ENCODE data around the gene C10orf71.

The C10orf71 gene

GRCh38 chr10:49283491-49283890 lies 15.5 kb upstream of the C10orf71 start:
- Histone ChIP-seq H3K27me3 (ENCODE audit: control insufficient read depth, insufficient read depth, low read length) (no peaks in the 10 kb centered on the region), H3K27ac (ENCODE audit: low read depth, low read length) (no peak overlapping the region), H3K9ac (ENCODE audit: low read length) (no peak overlapping the region), H3K36me3 (ENCODE audit: control insufficient read depth, insufficient read depth, low read length) (no peaks in the 10 kb centered on the region), H3K4me1 (ENCODE audit: control insufficient read depth, insufficient read depth, low read length) (no peaks in the 10 kb centered on the region), H3K9me3 (ENCODE audit: control insufficient read depth, insufficient read depth, low read depth, low read length) (no peaks in the 10 kb centered on the region), H3K4me3 (ENCODE audit: low read depth, low read length) (no peak overlapping the region)

- no peak overlapping the region for H3K9ac ChIP-seq (ENCODE audit: low read length)
- no peak overlapping the region for H3K4me3 ChIP-seq (ENCODE audit: low read depth, low read length)
- H3K9me3 ChIP-seq (ENCODE audit: control insufficient read depth, insufficient read depth, low read depth, low read length): no peaks in the 10 kb centered on the region
- H3K27me3 ChIP-seq (ENCODE audit: control insufficient read depth, insufficient read depth, low read length): no peaks in the 10 kb centered on the region
- no peaks in the 10 kb centered on the region for H3K36me3 ChIP-seq (ENCODE audit: control insufficient read depth, insufficient read depth, low read length)
- no peak overlapping the region for H3K27ac ChIP-seq (ENCODE audit: low read depth, low read length)
- H3K4me1 ChIP-seq (ENCODE audit: control insufficient read depth, insufficient read depth, low read length): no peaks in the 10 kb centered on the region
Observed at GRCh38 chr10:49284356-49284755, 14.6 kb upstream of the C10orf71 start.

GRCh38 chr10:49285232-49285631 lies 13.7 kb upstream of the C10orf71 start:
- Histone ChIP-seq H3K9me3 (ENCODE audit: control insufficient read depth, insufficient read depth, low read depth, low read length) (no peaks in the 10 kb centered on the region), H3K4me3 (ENCODE audit: low read depth, low read length) (no peak overlapping the region), H3K4me1 (ENCODE audit: control insufficient read depth, insufficient read depth, low read length) (no peaks in the 10 kb centered on the region), H3K9ac (ENCODE audit: low read length) (no peak overlapping the region), H3K27me3 (ENCODE audit: control insufficient read depth, insufficient read depth, low read length) (no peaks in the 10 kb centered on the region), H3K27ac (ENCODE audit: low read depth, low read length) (no peak overlapping the region), H3K36me3 (ENCODE audit: control insufficient read depth, insufficient read depth, low read length) (no peaks in the 10 kb centered on the region)

GRCh38 chr10:49286686-49287085 lies 12.3 kb upstream of the C10orf71 start:
- no peak overlapping the region for H3K27ac ChIP-seq (ENCODE audit: low read depth, low read length)
- H3K9me3 ChIP-seq (ENCODE audit: control insufficient read depth, insufficient read depth, low read depth, low read length): no peaks in the 10 kb centered on the region
- H3K9ac ChIP-seq (ENCODE audit: low read length): no peak overlapping the region
- H3K36me3 ChIP-seq (ENCODE audit: control insufficient read depth, insufficient read depth, low read length): no peaks in the 10 kb centered on the region
- no peak overlapping the region for H3K4me3 ChIP-seq (ENCODE audit: low read depth, low read length)
- no peaks in the 10 kb centered on the region for H3K27me3 ChIP-seq (ENCODE audit: control insufficient read depth, insufficient read depth, low read length)
- H3K4me1 ChIP-seq (ENCODE audit: control insufficient read depth, insufficient read depth, low read length): no peaks in the 10 kb centered on the region

- H3K27ac ChIP-seq (ENCODE audit: low read depth, low read length): no peak overlapping the region
- H3K27me3 ChIP-seq (ENCODE audit: control insufficient read depth, insufficient read depth, low read length): 0 out of 2 replicates have a peak, but pooled peaks cover 3% of the 10 kb centered on the region
- H3K9ac ChIP-seq (ENCODE audit: low read length): no peak overlapping the region
- no peaks in the 10 kb centered on the region for H3K36me3 ChIP-seq (ENCODE audit: control insufficient read depth, insufficient read depth, low read length)
- no peaks in the 10 kb centered on the region for H3K9me3 ChIP-seq (ENCODE audit: control insufficient read depth, insufficient read depth, low read depth, low read length)
- no peak overlapping the region for H3K4me3 ChIP-seq (ENCODE audit: low read depth, low read length)
- no peaks in the 10 kb centered on the region for H3K4me1 ChIP-seq (ENCODE audit: control insufficient read depth, insufficient read depth, low read length)
Observed at GRCh38 chr10:49287689-49288340, 11.2 kb upstream of the C10orf71 start.

- Histone ChIP-seq H3K9me3 (ENCODE audit: control insufficient read depth, insufficient read depth, low read depth, low read length) (no peaks in the 10 kb centered on the region), H3K27me3 (ENCODE audit: control insufficient read depth, insufficient read depth, low read length) (0 out of 2 replicates have a peak, but pooled peaks cover 3% of the 10 kb centered on the region), H3K9ac (ENCODE audit: low read length) (no peak overlapping the region)
Observed at GRCh38 chr10:49288341-49289065, 10.5 kb upstream of the C10orf71 start.

GRCh38 chr10:49289480-49289879 lies 9.5 kb upstream of the C10orf71 start:
- no peak overlapping the region for H3K27ac ChIP-seq (ENCODE audit: low read depth, low read length)
- H3K27me3 ChIP-seq (ENCODE audit: control insufficient read depth, insufficient read depth, low read length): 0 out of 2 replicates have a peak, but pooled peaks cover 3% of the 10 kb centered on the region
- H3K36me3 ChIP-seq (ENCODE audit: control insufficient read depth, insufficient read depth, low read length): no peaks in the 10 kb centered on the region
- no peaks in the 10 kb centered on the region for H3K9me3 ChIP-seq (ENCODE audit: control insufficient read depth, insufficient read depth, low read depth, low read length)
- no peak overlapping the region for H3K4me3 ChIP-seq (ENCODE audit: low read depth, low read length)
- H3K9ac ChIP-seq (ENCODE audit: low read length): no peak overlapping the region
- no peaks in the 10 kb centered on the region for H3K4me1 ChIP-seq (ENCODE audit: control insufficient read depth, insufficient read depth, low read length)

More at GRCh38 chr10:49288341-49289065, 10.5 kb upstream of the C10orf71 start:
- no peak overlapping the region for H3K27ac ChIP-seq (ENCODE audit: low read depth, low read length)
- no peak overlapping the region for H3K4me3 ChIP-seq (ENCODE audit: low read depth, low read length)
- H3K4me1 ChIP-seq (ENCODE audit: control insufficient read depth, insufficient read depth, low read length): no peaks in the 10 kb centered on the region
- no peaks in the 10 kb centered on the region for H3K36me3 ChIP-seq (ENCODE audit: control insufficient read depth, insufficient read depth, low read length)

- no peaks in the 10 kb centered on the region for H3K9me3 ChIP-seq (ENCODE audit: control insufficient read depth, insufficient read depth, low read depth, low read length)
- no peak overlapping the region for H3K27ac ChIP-seq (ENCODE audit: low read depth, low read length)
- peaks cover 2% of the 10 kb centered on the region; the same call in 1 of the 2 replicates for H3K4me1 ChIP-seq (ENCODE audit: control insufficient read depth, insufficient read depth, low read length)
- no peak overlapping the region for H3K4me3 ChIP-seq (ENCODE audit: low read depth, low read length)
- no peaks in the 10 kb centered on the region for H3K36me3 ChIP-seq (ENCODE audit: control insufficient read depth, insufficient read depth, low read length)
- H3K27me3 ChIP-seq (ENCODE audit: control insufficient read depth, insufficient read depth, low read length): 0 out of 2 replicates have a peak, but pooled peaks cover 3% of the 10 kb centered on the region
- H3K9ac ChIP-seq (ENCODE audit: low read length): no peak overlapping the region
Observed at GRCh38 chr10:49290131-49290530, 8.8 kb upstream of the C10orf71 start.

GRCh38 chr10:49290607-49291006 lies 8.4 kb upstream of the C10orf71 start:
- H3K9me3 ChIP-seq (ENCODE audit: control insufficient read depth, insufficient read depth, low read depth, low read length): no peaks in the 10 kb centered on the region
- H3K9ac ChIP-seq (ENCODE audit: low read length): no peak overlapping the region
- no peaks in the 10 kb centered on the region for H3K36me3 ChIP-seq (ENCODE audit: control insufficient read depth, insufficient read depth, low read length)
- no peak overlapping the region for H3K4me3 ChIP-seq (ENCODE audit: low read depth, low read length)
- H3K27ac ChIP-seq (ENCODE audit: low read depth, low read length): no peak overlapping the region
- H3K4me1 ChIP-seq (ENCODE audit: control insufficient read depth, insufficient read depth, low read length): peaks cover 4% of the 10 kb centered on the region; the same call in 1 of the 2 replicates
- 0 out of 2 replicates have a peak, but pooled peaks cover 3% of the 10 kb centered on the region for H3K27me3 ChIP-seq (ENCODE audit: control insufficient read depth, insufficient read depth, low read length)

GRCh38 chr10:49292565-49293207 lies 6.3 kb upstream of the C10orf71 start:
- 0 out of 2 replicates have a peak, but pooled peaks cover 3% of the 10 kb centered on the region for H3K27me3 ChIP-seq (ENCODE audit: control insufficient read depth, insufficient read depth, low read length)
- H3K27ac ChIP-seq (ENCODE audit: low read depth, low read length): no peak overlapping the region
- H3K36me3 ChIP-seq (ENCODE audit: control insufficient read depth, insufficient read depth, low read length): no peaks in the 10 kb centered on the region
- H3K4me3 ChIP-seq (ENCODE audit: low read depth, low read length): no peak overlapping the region
- peaks cover 13% of the 10 kb centered on the region; the same call in 1 of the 2 replicates for H3K4me1 ChIP-seq (ENCODE audit: control insufficient read depth, insufficient read depth, low read length)
- no peak overlapping the region for H3K9ac ChIP-seq (ENCODE audit: low read length)
- no peaks in the 10 kb centered on the region for H3K9me3 ChIP-seq (ENCODE audit: control insufficient read depth, insufficient read depth, low read depth, low read length)

GRCh38 chr10:49293208-49293603 lies 5.8 kb upstream of the C10orf71 start:
- Histone ChIP-seq H3K9me3 (ENCODE audit: control insufficient read depth, insufficient read depth, low read depth, low read length) (no peaks in the 10 kb centered on the region), H3K27me3 (ENCODE audit: control insufficient read depth, insufficient read depth, low read length) (0 out of 2 replicates have a peak, but pooled peaks cover 3% of the 10 kb centered on the region), H3K36me3 (ENCODE audit: control insufficient read depth, insufficient read depth, low read length) (no peaks in the 10 kb centered on the region)

More at GRCh38 chr10:49293208-49293603, 5.8 kb upstream of the C10orf71 start:
- no peak overlapping the region for H3K4me3 ChIP-seq (ENCODE audit: low read depth, low read length)
- H3K9ac ChIP-seq (ENCODE audit: low read length): no peak overlapping the region
- H3K4me1 ChIP-seq (ENCODE audit: control insufficient read depth, insufficient read depth, low read length): peaks cover 18% of the 10 kb centered on the region; the same call in 1 of the 2 replicates
- no peak overlapping the region for H3K27ac ChIP-seq (ENCODE audit: low read depth, low read length)
